ENCODE measurements around the gene DCTN2.

DCTN2 gene

DNA sequence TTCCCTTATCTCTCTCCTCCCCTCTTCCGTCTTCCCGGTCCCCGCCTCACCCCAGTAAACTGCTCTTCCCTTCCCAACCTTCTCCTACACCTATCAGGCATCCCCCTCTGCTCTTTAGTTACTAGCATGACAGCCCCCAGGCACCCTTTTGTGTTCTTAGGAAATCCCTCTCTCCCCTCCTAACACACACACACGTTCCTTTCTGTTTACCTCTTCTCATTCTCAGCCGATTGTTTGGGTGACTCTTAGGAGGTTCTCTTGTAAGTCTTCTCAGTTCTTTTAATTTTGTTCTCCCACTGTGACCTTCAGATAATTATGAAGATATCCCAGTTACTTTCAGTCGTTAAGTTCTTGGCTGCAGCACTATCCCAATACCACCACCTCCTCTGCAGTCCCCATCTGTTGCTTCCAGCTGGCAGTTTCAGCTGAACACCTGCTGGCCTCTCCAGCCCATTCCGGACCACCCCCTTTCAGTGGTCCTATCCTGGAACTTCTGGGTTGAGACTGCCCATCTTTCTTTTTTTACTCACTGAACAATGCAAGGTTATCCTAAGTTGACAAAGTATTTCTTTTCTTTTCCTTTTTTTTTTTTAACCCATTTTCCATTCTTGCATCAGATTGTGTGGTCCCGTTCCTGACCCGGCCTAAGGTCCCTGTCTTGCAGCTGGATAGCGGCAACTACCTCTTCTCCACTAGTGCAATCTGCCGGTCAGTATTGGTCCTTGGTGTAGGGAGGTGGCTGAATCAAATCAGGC lies 58.4 kb downstream of the DCTN2 start:
- DNase-seq (ENCODE audit: low read depth), result no peak

DNA sequence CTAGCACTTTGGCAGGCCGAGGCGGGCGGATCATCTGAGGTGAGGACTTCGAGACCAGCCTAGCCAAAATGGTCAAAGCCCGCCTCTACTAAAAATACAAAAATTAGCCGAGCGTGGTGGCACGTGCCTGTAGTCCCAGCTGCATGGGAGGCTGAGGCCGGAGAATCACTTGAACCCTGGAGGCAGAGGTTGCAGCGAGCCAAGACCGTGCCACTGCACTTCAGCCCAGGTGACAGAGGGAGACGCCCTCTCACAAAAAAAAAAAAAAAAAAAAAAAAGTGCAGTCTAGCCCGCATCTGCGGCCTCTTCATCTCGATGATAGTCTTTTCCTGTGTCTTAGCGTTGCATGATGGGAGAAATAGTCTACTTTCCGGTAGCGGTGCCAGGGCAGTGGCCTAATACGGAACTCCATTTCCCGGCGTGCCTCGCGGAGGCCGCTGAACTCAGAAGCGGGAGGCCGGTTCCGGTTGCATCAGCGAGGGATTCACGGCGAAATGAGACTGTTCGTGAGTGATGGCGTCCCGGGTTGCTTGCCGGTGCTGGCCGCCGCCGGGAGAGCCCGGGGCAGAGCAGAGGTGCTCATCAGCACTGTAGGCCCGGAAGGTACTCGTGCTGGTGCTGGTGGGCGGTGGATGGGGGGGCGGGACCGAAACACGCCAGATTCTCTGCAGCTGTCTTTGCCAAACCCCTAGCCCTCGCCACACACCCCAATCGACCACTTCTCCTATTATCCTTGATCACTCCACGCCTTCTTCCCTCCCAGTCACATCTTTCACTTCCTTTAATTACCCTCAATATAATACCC lies 59.2 kb downstream of the DCTN2 start, which contains the start of gene MARS1:
Gene MARS1 (plus strand): TSS at position 472 of the 805 bp plus-strand sequence. CDS start 23 bp downstream, at position 495.
- peak; percentile 90 for DNase-seq (ENCODE audit: low read depth)

DNA sequence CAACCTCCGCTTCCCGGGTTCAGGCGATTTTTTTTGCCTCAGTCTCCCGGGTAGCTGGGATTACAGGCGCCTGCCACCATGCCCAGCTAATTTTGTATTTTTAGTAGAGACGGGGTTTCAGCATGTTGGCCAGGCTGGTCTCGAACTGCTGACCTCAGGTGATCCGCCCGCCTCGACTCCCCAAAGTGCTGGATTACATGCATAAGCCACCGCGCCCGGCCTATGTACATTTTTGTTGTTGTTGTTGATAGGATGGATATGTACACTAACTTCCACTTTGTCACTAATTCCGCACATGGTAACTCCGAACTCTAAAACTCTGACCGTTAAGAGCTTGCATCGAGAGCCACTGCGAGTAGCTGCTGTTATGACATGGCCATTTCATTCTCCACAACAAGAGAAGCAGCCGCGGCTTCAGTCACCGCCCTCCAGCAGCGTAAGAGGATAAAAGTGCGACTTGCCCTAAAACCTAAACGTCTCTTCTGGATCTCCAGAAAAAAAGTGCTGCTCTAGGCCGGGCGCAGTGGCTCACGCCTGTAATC lies 59.9 kb downstream of the DCTN2 start:
- DNase-seq (ENCODE audit: low read depth), result no peak

DNA sequence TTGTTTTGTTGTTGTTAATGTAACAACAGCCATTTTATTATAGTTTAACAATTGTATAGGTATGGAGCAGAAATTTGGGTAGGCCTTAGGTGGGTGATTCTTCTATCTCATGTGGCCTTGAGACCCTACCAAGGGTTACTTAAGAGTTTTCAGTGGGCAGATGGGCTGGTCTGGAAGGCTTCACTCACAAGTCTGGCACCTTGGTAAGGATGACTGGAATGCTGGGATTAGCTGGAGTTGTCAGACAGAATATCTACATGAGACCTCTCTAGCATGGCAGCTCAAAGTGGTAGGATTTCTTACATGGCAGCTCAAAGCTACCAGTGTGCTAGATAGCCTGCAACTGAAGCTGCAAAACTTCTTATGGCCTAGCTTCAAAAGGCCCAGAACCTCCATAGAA lies 61.3 kb downstream of the DCTN2 start:
- DNase-seq (ENCODE audit: low read depth), result no peak

DNA sequence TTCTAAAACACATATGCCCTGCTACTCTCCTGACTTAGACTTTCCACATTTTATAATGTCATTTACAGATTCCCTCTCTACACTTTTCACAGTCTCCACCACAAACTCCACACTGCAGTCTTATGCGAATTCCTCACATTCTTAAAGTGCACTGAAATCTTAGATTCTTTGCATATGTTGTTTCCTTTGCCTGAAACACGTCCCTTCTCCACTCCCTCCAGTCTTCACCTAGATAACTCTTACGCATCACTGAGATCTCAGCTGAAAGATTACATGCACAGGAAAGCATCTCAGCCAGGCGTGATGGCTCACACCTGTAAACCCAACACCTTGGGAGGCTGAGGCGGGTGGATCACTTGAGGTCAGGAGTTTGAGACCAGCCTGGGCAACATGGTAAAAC lies 63.5 kb downstream of the DCTN2 start:
- DNase-seq (ENCODE audit: low read depth), result no peak

DNA sequence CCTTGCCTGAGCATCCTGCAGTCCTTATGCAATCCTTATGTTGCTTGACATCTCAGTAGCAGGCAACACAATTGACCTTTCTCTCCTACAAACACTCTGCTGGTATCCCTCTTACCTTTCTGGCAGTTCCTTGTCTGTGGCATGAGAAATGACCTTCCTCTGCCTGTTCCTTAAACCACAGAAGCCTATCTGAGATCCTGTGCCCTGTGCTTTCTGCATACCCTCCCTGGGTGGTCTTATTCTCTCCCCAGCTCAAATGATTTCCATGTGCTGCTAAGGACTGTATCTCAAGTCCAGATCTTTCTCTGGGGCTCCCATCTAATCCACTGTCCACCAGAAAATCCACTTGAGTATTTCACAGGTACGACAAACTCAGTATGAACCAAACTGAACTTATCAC lies 65.3 kb downstream of the DCTN2 start:
- no peak for DNase-seq (ENCODE audit: low read depth)

Measured in HS-5 (cell line).